WTC11 (cell line): ENCODE data around the gene ABCC4. TPM values are rescaled to one million over a fixed set of nuclear protein-coding genes. Genes with fewer than 3 reads are reported as not detected.

Source experiments
- ATAC-seq: fragments of 200-7000 bp; cut with Tn5 transposase; 2 replicates; pipeline ENCODE4 v1.10.0; 2021; ENCODE audit warnings: mild to moderate bottlenecking, moderate library complexity
- CTCF ChIA-PET: fragments of 300-600 bp; sonication (Branson Sonifier 250); formaldehyde crosslinking; loops from one replicate; lab custom pipeline; 2021; ENCODE audit warnings: antibody characterized with exemption; lab: Charles Lee
- POLR2A ChIA-PET: fragments of 350-600 bp; sonication (Branson Sonifier 250); formaldehyde crosslinking; loops from one replicate; lab custom pipeline; 2021; ENCODE audit warnings: antibody characterized with exemption; lab: Charles Lee
- DNase-seq: peaks from one replicate; pipeline ENCODE4 v3.0.0; 2021; ENCODE audit warnings: low spot score
- H3K27ac Mint-ChIP-seq: 2 replicates; pipeline ENCODE4 v1.8.0; 2021; ENCODE audit warnings: mixed read lengths
- H3K27me3 Mint-ChIP-seq: 2 replicates; pipeline ENCODE4 v1.8.0; 2021; ENCODE audit warnings: low read depth, mild to moderate bottlenecking, moderate library complexity, mixed read lengths
- H3K36me3 Mint-ChIP-seq: 2 replicates; pipeline ENCODE4 v1.8.0; 2021; ENCODE audit warnings: mixed read lengths
- H3K4me1 Mint-ChIP-seq: 2 replicates; pipeline ENCODE4 v1.8.0; 2022; ENCODE audit warnings: mixed read lengths
- H3K4me3 Mint-ChIP-seq: 2 replicates; pipeline ENCODE4 v1.8.0; 2021; ENCODE audit warnings: mild to moderate bottlenecking, moderate library complexity, mixed read lengths
- H3K9me3 Mint-ChIP-seq: 2 replicates; pipeline ENCODE4 v1.8.0; 2021; ENCODE audit warnings: mixed read lengths
- CBFB ChIP-seq: sonication (generic); formaldehyde crosslinking; IDR thresholded peaks from 2 replicates; pipeline ENCODE4 v1.8.1; 2022; ENCODE audit warnings: mild to moderate bottlenecking, low read depth, missing genetic modification reagents
- E2F1 ChIP-seq: sonication (generic); formaldehyde crosslinking; IDR thresholded peaks from 2 replicates; pipeline ENCODE4 v1.8.0; 2022; ENCODE audit warnings: mild to moderate bottlenecking, missing genetic modification reagents
- HMGA2 ChIP-seq: fragments of 250-450 bp; sonication (Bioruptor Pico); IDR thresholded peaks from 2 replicates; pipeline ENCODE4 v1.4.0; 2021; ENCODE audit warnings: mild to moderate bottlenecking, moderate library complexity
- IRF2 ChIP-seq: sonication (generic); formaldehyde crosslinking; IDR thresholded peaks from 2 replicates; pipeline ENCODE4 v1.8.0; 2022; ENCODE audit warnings: low read depth, missing genetic modification reagents, borderline replicate concordance
- JUN ChIP-seq: sonication (generic); formaldehyde crosslinking; IDR thresholded peaks from 2 replicates; pipeline ENCODE4 v1.8.0; 2023; ENCODE audit warnings: mild to moderate bottlenecking, missing genetic modification reagents
- NFATC4 ChIP-seq: fragments of 250-450 bp; sonication (Bioruptor Pico); IDR thresholded peaks from 2 replicates; pipeline ENCODE4 v1.9.0; 2021; ENCODE audit warnings: mild to moderate bottlenecking
- NR3C1 ChIP-seq: sonication (generic); formaldehyde crosslinking; conservative IDR thresholded peaks from 2 replicates; pipeline ENCODE4 v1.8.1; 2023; ENCODE audit warnings: low read depth, mild to moderate bottlenecking, missing genetic modification reagents
- STAT6 ChIP-seq: sonication (generic); formaldehyde crosslinking; conservative IDR thresholded peaks from 2 replicates; pipeline ENCODE4 v1.8.1; 2023; ENCODE audit warnings: mild to moderate bottlenecking, low read depth, missing genetic modification reagents, moderate library complexity
- TP53 ChIP-seq: sonication (generic); formaldehyde crosslinking; IDR thresholded peaks from 2 replicates; pipeline ENCODE4 v1.8.1; 2023; ENCODE audit warnings: mild to moderate bottlenecking, missing genetic modification reagents
- ZNF281 ChIP-seq: sonication (generic); formaldehyde crosslinking; IDR thresholded peaks from 2 replicates; pipeline ENCODE4 v1.8.0; 2023; ENCODE audit warnings: mild to moderate bottlenecking, missing genetic modification reagents
- ZNF423 ChIP-seq: fragments of 250-450 bp; sonication (Bioruptor Pico); IDR thresholded peaks from 2 replicates; pipeline ENCODE4 v2.1.2; 2022; ENCODE audit warnings: mild to moderate bottlenecking, moderate library complexity
- ZNF671 ChIP-seq: fragments of 250-450 bp; sonication (Bioruptor Pico); IDR thresholded peaks from 2 replicates; pipeline ENCODE4 v1.8.0; 2021; ENCODE audit warnings: mild to moderate bottlenecking
- total RNA-seq: library from RNA; stranded (reverse); gene quantifications from 3 replicates; pipeline ENCODE4 v1.2.3, GENCODE V29; 2021
- TF ChIP-seq, protein P1 (sequence below): sonication (generic); formaldehyde crosslinking; IDR thresholded peaks from 2 replicates; pipeline ENCODE4 v1.8.1; 2022; ENCODE audit warnings: low read depth, mild to moderate bottlenecking, moderate library complexity, missing genetic modification reagents, borderline replicate concordance
- TF ChIP-seq, protein P2 (sequence below): fragments of 200-600 bp; IDR thresholded peaks from 2 replicates; pipeline ENCODE4 v1.8.0; 2022; ENCODE audit warnings: antibody characterized with exemption

The ABCC4 gene
- total RNA-seq, 1 experiment from 2014 or later = 7.2 TPM

GRCh38 chr13:95074820-95075219 is 226.4 kb downstream of the ABCC4 start:
- TF ChIP-seq HMGA2 (CRISPR knock-in tag) (no peak), TP53 (CRISPR knock-in tag) (no peak)
- DNase-seq (no peak), ATAC-seq (no peak)
- CTCF ChIA-PET = no interaction called here
- Mint-ChIP-seq H3K27ac (no peak overlapping the region), H3K4me1 (no peaks in the 10 kb centered on the region), H3K4me3 (no peak overlapping the region), H3K27me3 (no peaks in the 10 kb centered on the region), H3K36me3 (peaks cover 15% of the 10 kb centered on the region), H3K9me3 (peaks cover 7% of the 10 kb centered on the region)
- POLR2A ChIA-PET = no interaction called here

DNA sequence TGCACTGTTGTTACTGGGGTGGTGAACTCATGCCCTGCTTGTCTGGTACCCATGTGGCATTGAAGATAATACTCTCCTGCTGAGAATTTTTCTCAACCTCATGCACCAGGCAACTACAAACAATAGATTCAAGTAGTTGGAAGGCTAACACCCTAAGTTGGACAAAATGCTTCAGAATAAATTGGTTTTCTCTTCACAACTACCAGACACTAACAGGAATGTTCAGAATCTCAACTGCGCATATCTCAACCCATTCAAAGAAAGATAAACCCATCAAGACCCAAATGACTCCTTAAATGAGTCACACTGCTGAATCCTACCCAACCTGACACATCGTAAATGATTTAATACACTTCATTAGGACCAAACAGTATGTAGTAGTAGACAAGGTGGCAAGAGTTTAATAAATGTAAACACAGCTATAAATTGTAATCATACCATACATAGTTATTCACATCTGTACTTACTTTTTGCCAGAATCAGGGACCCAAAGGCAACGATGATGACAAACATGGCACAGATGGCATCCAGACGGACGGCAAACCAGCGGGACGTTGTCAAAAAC is 227.4 kb downstream of the ABCC4 start:
- Mint-ChIP-seq H3K27ac (no peak overlapping the region), H3K4me3 (no peak overlapping the region), H3K9me3 (peaks cover 7% of the 10 kb centered on the region), H3K4me1 (no peaks in the 10 kb centered on the region), H3K36me3 (peaks cover 17% of the 10 kb centered on the region), H3K27me3 (no peaks in the 10 kb centered on the region)
- DNase-seq (no peak), ATAC-seq (no peak)
- TF ChIP-seq ZNF423 (CRISPR knock-in tag) = no peak
- no peak for TF ChIP-seq IRF2
- no peak for TF ChIP-seq E2F1 (CRISPR knock-in tag)
- no peak for TF ChIP-seq NR3C1 (CRISPR knock-in tag)
- no peak for TF ChIP-seq STAT6 (CRISPR knock-in tag)
- no peak for TF ChIP-seq CBFB (CRISPR knock-in tag)
- TF ChIP-seq, protein P1, sequence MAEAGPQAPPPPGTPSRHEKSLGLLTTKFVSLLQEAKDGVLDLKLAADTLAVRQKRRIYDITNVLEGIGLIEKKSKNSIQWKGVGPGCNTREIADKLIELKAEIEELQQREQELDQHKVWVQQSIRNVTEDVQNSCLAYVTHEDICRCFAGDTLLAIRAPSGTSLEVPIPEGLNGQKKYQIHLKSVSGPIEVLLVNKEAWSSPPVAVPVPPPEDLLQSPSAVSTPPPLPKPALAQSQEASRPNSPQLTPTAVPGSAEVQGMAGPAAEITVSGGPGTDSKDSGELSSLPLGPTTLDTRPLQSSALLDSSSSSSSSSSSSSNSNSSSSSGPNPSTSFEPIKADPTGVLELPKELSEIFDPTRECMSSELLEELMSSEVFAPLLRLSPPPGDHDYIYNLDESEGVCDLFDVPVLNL (CRISPR knock-in tag) = no peak
- no peak for TF ChIP-seq JUN (CRISPR knock-in tag)
- TF ChIP-seq NFATC4 (CRISPR knock-in tag) = no peak
- TF ChIP-seq ZNF281 = no peak
- TF ChIP-seq, protein P2, sequence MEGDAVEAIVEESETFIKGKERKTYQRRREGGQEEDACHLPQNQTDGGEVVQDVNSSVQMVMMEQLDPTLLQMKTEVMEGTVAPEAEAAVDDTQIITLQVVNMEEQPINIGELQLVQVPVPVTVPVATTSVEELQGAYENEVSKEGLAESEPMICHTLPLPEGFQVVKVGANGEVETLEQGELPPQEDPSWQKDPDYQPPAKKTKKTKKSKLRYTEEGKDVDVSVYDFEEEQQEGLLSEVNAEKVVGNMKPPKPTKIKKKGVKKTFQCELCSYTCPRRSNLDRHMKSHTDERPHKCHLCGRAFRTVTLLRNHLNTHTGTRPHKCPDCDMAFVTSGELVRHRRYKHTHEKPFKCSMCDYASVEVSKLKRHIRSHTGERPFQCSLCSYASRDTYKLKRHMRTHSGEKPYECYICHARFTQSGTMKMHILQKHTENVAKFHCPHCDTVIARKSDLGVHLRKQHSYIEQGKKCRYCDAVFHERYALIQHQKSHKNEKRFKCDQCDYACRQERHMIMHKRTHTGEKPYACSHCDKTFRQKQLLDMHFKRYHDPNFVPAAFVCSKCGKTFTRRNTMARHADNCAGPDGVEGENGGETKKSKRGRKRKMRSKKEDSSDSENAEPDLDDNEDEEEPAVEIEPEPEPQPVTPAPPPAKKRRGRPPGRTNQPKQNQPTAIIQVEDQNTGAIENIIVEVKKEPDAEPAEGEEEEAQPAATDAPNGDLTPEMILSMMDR = no peak
- no peak for TF ChIP-seq ZNF671
- POLR2A ChIA-PET = no interaction called here
- CTCF ChIA-PET = no interaction called here
